ENCODE data around the gene TMPRSS9. TPM values are rescaled to one million over a fixed set of nuclear protein-coding genes. Genes with fewer than 3 reads are reported as not detected.

Gene TMPRSS9
- total RNA-seq, 2 donors from 2014 or later: 0.25 TPM; not detected in 1

DNA sequence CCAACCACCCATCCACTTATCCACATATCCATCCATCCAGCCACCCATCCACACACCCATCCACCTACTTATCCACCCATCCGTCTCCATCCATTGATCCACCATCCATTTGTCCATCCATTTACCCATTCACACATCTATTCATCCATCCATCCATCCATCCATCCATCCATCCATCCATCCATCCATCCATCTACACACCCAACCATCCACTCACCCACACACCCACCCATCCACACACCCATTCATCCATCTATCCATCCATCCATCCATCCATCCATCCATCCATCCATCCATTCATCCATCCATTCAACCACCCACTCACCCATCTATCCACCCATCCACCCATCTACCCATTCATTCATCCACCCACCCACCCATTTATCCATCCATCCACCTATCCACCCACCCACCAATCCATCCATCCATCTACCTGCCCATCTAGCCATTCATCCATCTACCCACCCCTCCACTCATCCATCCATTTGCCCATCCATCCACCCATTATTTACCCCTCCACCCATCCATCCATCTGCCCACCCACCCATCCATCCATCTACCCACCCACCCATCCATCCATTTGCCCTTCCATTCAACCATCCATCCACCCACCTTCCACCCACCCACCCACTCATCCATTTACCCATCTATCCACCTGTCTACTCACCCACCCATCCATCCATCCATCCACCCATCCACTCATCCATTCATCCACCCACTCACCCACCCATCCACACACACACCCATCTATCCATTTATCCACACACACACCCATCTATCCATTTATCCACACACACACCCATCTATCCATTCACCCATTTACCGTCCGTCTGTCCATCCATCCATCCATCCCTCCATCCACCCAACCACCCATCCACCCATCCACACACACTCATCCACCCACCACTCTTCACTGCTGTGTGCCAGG, 2.5 kb upstream of the TMPRSS9 start:
- H3K9me3 ChIP-seq: no peaks in the 10 kb centered on the region
- no peak for DNase-seq
- H3K36me3 ChIP-seq: no peaks in the 10 kb centered on the region
- no peak overlapping the region for H3K4me3 ChIP-seq
- H3K4me1 ChIP-seq: no peaks in the 10 kb centered on the region
- H3K27ac ChIP-seq: no peak overlapping the region
- no peak overlapping the region for H3K9ac ChIP-seq (ENCODE audit: low read depth in 2 of 2, low read length in 2 of 2)
- TF ChIP-seq, protein P1, sequence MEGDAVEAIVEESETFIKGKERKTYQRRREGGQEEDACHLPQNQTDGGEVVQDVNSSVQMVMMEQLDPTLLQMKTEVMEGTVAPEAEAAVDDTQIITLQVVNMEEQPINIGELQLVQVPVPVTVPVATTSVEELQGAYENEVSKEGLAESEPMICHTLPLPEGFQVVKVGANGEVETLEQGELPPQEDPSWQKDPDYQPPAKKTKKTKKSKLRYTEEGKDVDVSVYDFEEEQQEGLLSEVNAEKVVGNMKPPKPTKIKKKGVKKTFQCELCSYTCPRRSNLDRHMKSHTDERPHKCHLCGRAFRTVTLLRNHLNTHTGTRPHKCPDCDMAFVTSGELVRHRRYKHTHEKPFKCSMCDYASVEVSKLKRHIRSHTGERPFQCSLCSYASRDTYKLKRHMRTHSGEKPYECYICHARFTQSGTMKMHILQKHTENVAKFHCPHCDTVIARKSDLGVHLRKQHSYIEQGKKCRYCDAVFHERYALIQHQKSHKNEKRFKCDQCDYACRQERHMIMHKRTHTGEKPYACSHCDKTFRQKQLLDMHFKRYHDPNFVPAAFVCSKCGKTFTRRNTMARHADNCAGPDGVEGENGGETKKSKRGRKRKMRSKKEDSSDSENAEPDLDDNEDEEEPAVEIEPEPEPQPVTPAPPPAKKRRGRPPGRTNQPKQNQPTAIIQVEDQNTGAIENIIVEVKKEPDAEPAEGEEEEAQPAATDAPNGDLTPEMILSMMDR (IDR thresholded peaks at IDR 0.05): no peak
- peaks cover 21% of the 10 kb centered on the region for H3K27me3 ChIP-seq
- intact Hi-C loops (cut with DNase I): no loop called here

- DNase-seq: peak; percentile 58
- Histone ChIP-seq H3K4me3 (no peak overlapping the region), H3K27me3 (peaks cover 21% of the 10 kb centered on the region), H3K9me3 (no peaks in the 10 kb centered on the region), H3K27ac (no peak overlapping the region), H3K9ac (ENCODE audit: low read depth in 2 of 2, low read length in 2 of 2) (no peak overlapping the region), H3K36me3 (no peaks in the 10 kb centered on the region), H3K4me1 (no peaks in the 10 kb centered on the region)
- TF ChIP-seq, protein P1 (IDR thresholded peaks at IDR 0.05): no peak
- intact Hi-C loops (cut with DNase I): no loop called here
Measured at GRCh38 chr19:2358548-2359173, 1.4 kb upstream of the TMPRSS9 start.

GRCh38 chr19:2360833-2361232, 768 bp downstream of the TMPRSS9 start:
- intact Hi-C loops (cut with DNase I): no loop called here
- Histone ChIP-seq H3K4me3 (no peak overlapping the region), H3K4me1 (no peaks in the 10 kb centered on the region), H3K27ac (no peak overlapping the region), H3K9ac (ENCODE audit: low read depth in 2 of 2, low read length in 2 of 2) (no peak overlapping the region), H3K9me3 (no peaks in the 10 kb centered on the region), H3K36me3 (no peaks in the 10 kb centered on the region), H3K27me3 (peaks cover 21% of the 10 kb centered on the region)
- TF ChIP-seq, protein P1 (IDR thresholded peaks at IDR 0.05): no peak
- no peak for DNase-seq

DNA sequence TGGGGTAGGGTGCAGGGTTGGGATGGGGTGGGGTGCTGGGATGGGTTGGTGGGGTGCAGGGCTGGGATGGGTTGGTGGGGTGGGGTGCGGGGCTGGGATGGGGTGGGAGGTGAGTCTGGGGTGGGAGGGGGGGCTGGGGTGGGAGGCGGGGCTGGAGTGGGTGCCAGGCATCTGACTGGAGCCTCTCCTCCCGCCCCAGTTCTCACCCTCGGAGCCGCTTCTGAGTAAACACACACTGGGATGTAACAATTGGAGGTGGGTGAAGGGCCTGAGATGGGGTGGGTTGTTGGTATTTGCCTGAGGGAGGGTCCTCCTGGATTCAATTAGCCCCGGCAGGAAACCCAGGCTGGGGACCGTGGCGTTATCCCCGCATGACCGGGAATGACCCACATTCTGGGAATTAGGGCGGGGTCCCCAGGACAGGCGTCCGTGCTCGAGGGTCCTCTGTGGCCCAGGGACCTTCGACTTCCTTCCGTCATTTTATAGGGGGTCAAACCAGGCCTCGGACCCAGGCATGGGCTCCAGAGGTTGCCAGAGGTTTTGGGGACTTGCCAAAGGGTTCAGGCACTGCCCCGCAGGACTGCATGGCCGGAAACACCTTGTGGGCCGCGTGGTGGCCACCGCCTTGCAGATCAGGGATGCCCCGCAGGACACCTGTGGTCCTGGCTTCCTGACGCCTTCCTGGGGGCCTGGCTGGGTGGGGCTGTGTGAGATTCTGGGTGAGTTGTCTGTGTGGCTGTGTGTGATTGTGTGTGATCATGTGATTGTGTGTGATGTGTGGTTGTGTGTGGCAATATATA, 1.4 kb downstream of the TMPRSS9 start:
- Histone ChIP-seq H3K9me3 (no peaks in the 10 kb centered on the region), H3K27me3 (peaks cover 21% of the 10 kb centered on the region), H3K4me3 (no peak overlapping the region), H3K27ac (no peak overlapping the region), H3K4me1 (no peaks in the 10 kb centered on the region), H3K9ac (ENCODE audit: low read depth in 2 of 2, low read length in 2 of 2) (no peak overlapping the region), H3K36me3 (no peaks in the 10 kb centered on the region)
- no peak for DNase-seq
- TF ChIP-seq, protein P1 (IDR thresholded peaks at IDR 0.05): no peak
- intact Hi-C loops (cut with DNase I): no loop called here

Data from colonic mucosa (tissue), 4 donors.